ENCODE data around the gene SLC7A6OS.

SLC7A6OS gene

GRCh38 chr16:68344252-68344651 lies 33.5 kb upstream of the SLC7A6OS start:
- no peak for DNase-seq

GRCh38 chr16:68343137-68343536 lies 32.4 kb upstream of the SLC7A6OS start:
- no peak for DNase-seq

GRCh38 chr16:68342620-68343019 lies 31.9 kb upstream of the SLC7A6OS start:
- no peak for DNase-seq

- DNase-seq: no peak
These were observed 28.5 kb upstream of the SLC7A6OS start for GRCh38 chr16:68339214-68339613.

- no peak for DNase-seq
These were observed 27.8 kb upstream of the SLC7A6OS start for GRCh38 chr16:68338326-68339119.

GRCh38 chr16:68335175-68335574 lies 24.4 kb upstream of the SLC7A6OS start:
- peak; percentile 4 for DNase-seq

GRCh38 chr16:68332411-68333121 lies 21.8 kb upstream of the SLC7A6OS start:
- DNase-seq: peak; percentile 2

- DNase-seq: peak; percentile 41
These were observed 21.2 kb upstream of the SLC7A6OS start for GRCh38 chr16:68331879-68332410.

- no peak for DNase-seq
These were observed 18.2 kb upstream of the SLC7A6OS start for GRCh38 chr16:68328860-68329390.

- peak; percentile 80 for DNase-seq
These were observed 17.6 kb upstream of the SLC7A6OS start for GRCh38 chr16:68328151-68328859.

GRCh38 chr16:68324780-68325357 lies 14.1 kb upstream of the SLC7A6OS start:
- DNase-seq: no peak

- DNase-seq: no peak
These were observed 13.6 kb upstream of the SLC7A6OS start for GRCh38 chr16:68324336-68324735.

- no peak for DNase-seq
These were observed 8.6 kb upstream of the SLC7A6OS start for GRCh38 chr16:68319185-68319908.

- no peak for DNase-seq
These were observed 2.4 kb upstream of the SLC7A6OS start for GRCh38 chr16:68313116-68313515.

GRCh38 chr16:68310437-68310773 lies 341 bp downstream of the SLC7A6OS start:
- no peak for DNase-seq

GRCh38 chr16:68309799-68310198 lies 947 bp downstream of the SLC7A6OS start:
- no peak for DNase-seq

- no peak for DNase-seq
These were observed 4.1 kb downstream of the SLC7A6OS start for GRCh38 chr16:68306633-68307032.

- DNase-seq: no peak
These were observed 9.8 kb downstream of the SLC7A6OS start for GRCh38 chr16:68300734-68301459.

- no peak for DNase-seq
These were observed 10.9 kb downstream of the SLC7A6OS start for GRCh38 chr16:68299571-68300453.

All from fibroblast of skin of back (primary cell).